KOPT-K1 (cell line): ENCODE measurements around the gene ZFHX2.

ENCODE experiments used
- H3K27ac ChIP-seq: fragments of 200-600 bp; sonication (generic); 2 replicates; pipeline ENCODE4 v1.5.1; 2016; ENCODE audit warnings: antibody characterized with exemption, mild to moderate bottlenecking, low read depth, low read length; ENCODE audit not compliant: poor library complexity, severe bottlenecking
- H3K36me3 ChIP-seq: fragments of 200-600 bp; sonication (generic); 2 replicates; pipeline ENCODE4 v1.5.1; 2017; ENCODE audit warnings: antibody characterized with exemption, mild to moderate bottlenecking, low read length, moderate library complexity; ENCODE audit not compliant: insufficient read depth
- H3K9me3 ChIP-seq: fragments of 200-600 bp; sonication (generic); 2 replicates; pipeline ENCODE4 v1.5.1; 2017; ENCODE audit warnings: antibody characterized with exemption, low read length, mild to moderate bottlenecking; ENCODE audit not compliant: insufficient read depth, poor library complexity, severe bottlenecking

ZFHX2 gene

DNA sequence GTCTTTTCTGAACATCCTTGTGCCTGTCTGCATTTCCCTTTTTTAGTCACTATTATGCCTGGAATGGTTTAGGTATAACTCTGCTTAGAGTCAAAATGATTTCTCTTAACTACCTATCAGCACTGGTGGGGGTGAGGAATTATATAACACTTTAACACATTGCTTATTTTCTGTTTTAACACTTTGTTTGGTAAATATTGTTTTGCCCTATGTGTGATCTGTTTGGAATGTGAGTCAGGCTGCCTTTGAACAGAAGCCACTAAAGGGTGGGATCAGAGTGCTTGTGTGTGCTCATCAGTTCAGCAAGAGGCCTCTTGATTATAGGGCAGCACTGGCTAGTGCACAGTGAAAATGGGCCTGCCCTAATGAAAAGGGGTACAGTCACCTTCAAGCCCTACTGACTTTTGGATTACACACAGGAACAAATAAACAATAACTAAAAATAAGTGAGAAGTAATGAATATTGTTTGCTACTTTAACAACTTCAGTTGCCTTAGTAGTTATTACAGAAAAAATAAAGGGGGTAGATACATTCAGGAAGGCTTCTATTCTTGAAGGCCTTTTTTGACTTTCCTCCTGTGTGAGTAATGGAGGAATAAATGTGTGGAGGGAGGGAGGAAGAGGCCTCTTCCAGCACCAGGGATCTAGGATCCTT lies 58.8 kb downstream of the ZFHX2 start:
- no peaks in the 10 kb centered on the region for H3K9me3 ChIP-seq
- H3K27ac ChIP-seq, result no peak overlapping the region
- peaks cover 12% of the 10 kb centered on the region for H3K36me3 ChIP-seq

GRCh38 chr14:23487216-23487615 lies 64.3 kb downstream of the ZFHX2 start:
- H3K9me3 ChIP-seq, result no peaks in the 10 kb centered on the region
- peaks cover 45% of the 10 kb centered on the region for H3K36me3 ChIP-seq
- H3K27ac ChIP-seq, result no peak overlapping the region

- Histone ChIP-seq H3K27ac (no peak overlapping the region), H3K36me3 (peaks cover 57% of the 10 kb centered on the region), H3K9me3 (no peaks in the 10 kb centered on the region)
Observed at GRCh38 chr14:23486036-23486435, 65.5 kb downstream of the ZFHX2 start.

- no peak overlapping the region for H3K27ac ChIP-seq
- H3K36me3 ChIP-seq, result peaks cover 64% of the 10 kb centered on the region
- no peaks in the 10 kb centered on the region for H3K9me3 ChIP-seq
Observed at GRCh38 chr14:23485326-23485725, 66.2 kb downstream of the ZFHX2 start.

- H3K36me3 ChIP-seq, result peaks cover 74% of the 10 kb centered on the region
- no peaks in the 10 kb centered on the region for H3K9me3 ChIP-seq
- H3K27ac ChIP-seq, result no peak overlapping the region
Observed at GRCh38 chr14:23483236-23483854, 68.2 kb downstream of the ZFHX2 start.

GRCh38 chr14:23482823-23483148 lies 68.8 kb downstream of the ZFHX2 start:
- H3K9me3 ChIP-seq, result no peaks in the 10 kb centered on the region
- no peak overlapping the region for H3K27ac ChIP-seq
- H3K36me3 ChIP-seq, result peaks cover 72% of the 10 kb centered on the region

GRCh38 chr14:23481979-23482822 lies 69.4 kb downstream of the ZFHX2 start:
- no peaks in the 10 kb centered on the region for H3K9me3 ChIP-seq
- peaks cover 74% of the 10 kb centered on the region for H3K36me3 ChIP-seq
- no peak overlapping the region for H3K27ac ChIP-seq

- peaks cover 74% of the 10 kb centered on the region for H3K36me3 ChIP-seq
- H3K9me3 ChIP-seq, result no peaks in the 10 kb centered on the region
Observed at GRCh38 chr14:23481362-23481970, 70.1 kb downstream of the ZFHX2 start.

GRCh38 chr14:23478109-23478759 lies 73.3 kb downstream of the ZFHX2 start:
- Histone ChIP-seq H3K36me3 (peaks cover 85% of the 10 kb centered on the region), H3K9me3 (no peaks in the 10 kb centered on the region), H3K27ac (no peak overlapping the region)

More at GRCh38 chr14:23481362-23481970, 70.1 kb downstream of the ZFHX2 start:
- no peak overlapping the region for H3K27ac ChIP-seq

- H3K36me3 ChIP-seq, result peaks cover 55% of the 10 kb centered on the region
- no peak overlapping the region for H3K27ac ChIP-seq
- no peaks in the 10 kb centered on the region for H3K9me3 ChIP-seq
Observed at GRCh38 chr14:23470947-23471346, 80.6 kb downstream of the ZFHX2 start.
